SU-DHL-6 (cell line): ENCODE measurements around the gene C8G.

Experiments
- H2AFZ ChIP-seq: fragments of 200-600 bp; sonication (generic); 2 replicates; pipeline ENCODE4 v1.6.1; 2014; ENCODE audit warnings: low read depth, mild to moderate bottlenecking, moderate library complexity, mixed read lengths, antibody characterized with exemption, low read length; ENCODE audit not compliant: severe bottlenecking
- H3F3A ChIP-seq: fragments of 200-600 bp; shearing (Covaris generic); 2 replicates; pipeline ENCODE4 v1.6.0; 2016; ENCODE audit warnings: antibody characterized with exemption, mild to moderate bottlenecking; ENCODE audit not compliant: insufficient read depth
- H3K27ac ChIP-seq: fragments of 200-600 bp; sonication (generic); 2 replicates; pipeline ENCODE4 v1.5.1; 2016; ENCODE audit warnings: low read depth, mild to moderate bottlenecking, low read length, moderate library complexity, mixed read lengths
- H3K27me3 ChIP-seq: fragments of 200-600 bp; sonication (generic), shearing (Covaris generic); 2 replicates; pipeline ENCODE4 v1.6.0; 2014; ENCODE audit warnings: mild to moderate bottlenecking, low read length
- H3K36me3 ChIP-seq: fragments of 200-600 bp; sonication (generic); 2 replicates; pipeline ENCODE4 v1.6.1; 2014; ENCODE audit warnings: mild to moderate bottlenecking, low read length, mixed read lengths
- H3K4me2 ChIP-seq: fragments of 300-600, 200-600 bp; shearing (Covaris generic), sonication (generic); 2 replicates; pipeline ENCODE4 v1.6.0; 2014; ENCODE audit warnings: low read length, low read depth, mild to moderate bottlenecking; ENCODE audit not compliant: poor library complexity, severe bottlenecking
- H3K4me3 ChIP-seq: fragments of 200-600 bp; sonication (generic); 2 replicates; pipeline ENCODE4 v1.5.1; 2014; ENCODE audit warnings: antibody characterized with exemption, low read length, mild to moderate bottlenecking, mixed read lengths; ENCODE audit not compliant: insufficient read depth, poor library complexity, severe bottlenecking
- H3K79me2 ChIP-seq: fragments of 200-600 bp; sonication (generic); 2 replicates; pipeline ENCODE4 v1.6.1; 2014; ENCODE audit warnings: mild to moderate bottlenecking, low read length, moderate library complexity; ENCODE audit not compliant: insufficient read depth
- H3K9ac ChIP-seq: fragments of 200-600 bp; sonication (generic); 2 replicates; pipeline ENCODE4 v1.7.0; 2014; ENCODE audit warnings: mild to moderate bottlenecking, low read length
- H3K9me2 ChIP-seq: fragments of 200-600 bp; sonication (generic); replicated peaks from 2 replicates; pipeline ENCODE4 v1.6.1; 2014; ENCODE audit warnings: low read length; ENCODE audit not compliant: insufficient read depth
- H3K9me3 ChIP-seq: fragments of 200-600 bp; sonication (generic); 2 replicates; pipeline ENCODE4 v1.6.1; 2014; ENCODE audit warnings: low read length, mixed read lengths; ENCODE audit not compliant: insufficient read depth
- H4K20me1 ChIP-seq: fragments of 200-600 bp; sonication (generic); 2 replicates; pipeline ENCODE4 v1.6.1; 2014; ENCODE audit warnings: low read depth, mild to moderate bottlenecking, antibody characterized with exemption, low read length, moderate library complexity, mixed read lengths
- EZH2phosphoT487 ChIP-seq: fragments of 200-600 bp; sonication (generic), shearing (Covaris generic); conservative IDR thresholded peaks from 2 replicates; pipeline ENCODE4 v1.6.1; 2018; ENCODE audit warnings: mild to moderate bottlenecking, antibody characterized with exemption, low read length, moderate library complexity, mixed read lengths
- TF ChIP-seq, protein P1 (sequence below): fragments of 200-600 bp; sonication (generic); IDR thresholded peaks from one replicate; pipeline ENCODE4 v1.5.1; 2017; ENCODE audit warnings: antibody characterized with exemption, mild to moderate bottlenecking, low read length, moderate library complexity; ENCODE audit not compliant: insufficient read depth, poor library complexity, severe bottlenecking

The C8G gene

DNA sequence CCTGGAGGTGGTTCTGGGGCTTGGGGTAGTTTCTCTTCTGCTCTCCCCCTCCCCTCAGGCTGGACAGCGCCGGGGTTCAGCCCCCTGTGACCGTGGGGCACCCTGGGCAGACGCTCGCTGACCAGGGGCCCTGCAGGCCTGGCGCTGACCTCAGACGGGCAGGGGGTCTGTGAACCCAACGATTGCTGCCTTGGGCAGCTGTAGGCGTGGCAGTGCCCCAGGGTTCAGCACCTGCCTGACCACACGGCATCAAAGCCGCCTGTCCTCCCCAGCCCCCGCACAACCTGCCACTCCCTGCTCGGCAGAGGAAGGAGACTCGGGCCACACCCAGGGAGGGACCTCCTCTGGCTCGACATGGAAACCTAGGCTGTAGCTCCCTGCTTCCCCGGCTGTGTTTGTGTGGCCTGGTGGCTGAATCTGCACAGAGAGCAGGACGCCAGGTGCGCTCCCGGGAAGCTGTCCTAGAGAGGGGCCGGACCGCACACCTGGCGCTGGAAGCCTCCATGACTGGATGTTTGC is 19.2 kb downstream of the C8G start:
- no peaks in the 10 kb centered on the region for H4K20me1 ChIP-seq
- no peaks in the 10 kb centered on the region for H3K36me3 ChIP-seq
- no peak overlapping the region for H3K4me3 ChIP-seq
- no peaks in the 10 kb centered on the region for H3K9me3 ChIP-seq
- H3K9ac ChIP-seq, result no peak overlapping the region
- H3F3A ChIP-seq, result no peaks in the 10 kb centered on the region
- no peak overlapping the region for H3K27ac ChIP-seq
- H3K79me2 ChIP-seq, result no peaks in the 10 kb centered on the region
- H3K4me2 ChIP-seq, result no peak overlapping the region
- no peak overlapping the region for H2AFZ ChIP-seq
- no peaks in the 10 kb centered on the region for H3K27me3 ChIP-seq
- no peaks in the 10 kb centered on the region for H3K9me2 ChIP-seq
- TF ChIP-seq, protein P1, sequence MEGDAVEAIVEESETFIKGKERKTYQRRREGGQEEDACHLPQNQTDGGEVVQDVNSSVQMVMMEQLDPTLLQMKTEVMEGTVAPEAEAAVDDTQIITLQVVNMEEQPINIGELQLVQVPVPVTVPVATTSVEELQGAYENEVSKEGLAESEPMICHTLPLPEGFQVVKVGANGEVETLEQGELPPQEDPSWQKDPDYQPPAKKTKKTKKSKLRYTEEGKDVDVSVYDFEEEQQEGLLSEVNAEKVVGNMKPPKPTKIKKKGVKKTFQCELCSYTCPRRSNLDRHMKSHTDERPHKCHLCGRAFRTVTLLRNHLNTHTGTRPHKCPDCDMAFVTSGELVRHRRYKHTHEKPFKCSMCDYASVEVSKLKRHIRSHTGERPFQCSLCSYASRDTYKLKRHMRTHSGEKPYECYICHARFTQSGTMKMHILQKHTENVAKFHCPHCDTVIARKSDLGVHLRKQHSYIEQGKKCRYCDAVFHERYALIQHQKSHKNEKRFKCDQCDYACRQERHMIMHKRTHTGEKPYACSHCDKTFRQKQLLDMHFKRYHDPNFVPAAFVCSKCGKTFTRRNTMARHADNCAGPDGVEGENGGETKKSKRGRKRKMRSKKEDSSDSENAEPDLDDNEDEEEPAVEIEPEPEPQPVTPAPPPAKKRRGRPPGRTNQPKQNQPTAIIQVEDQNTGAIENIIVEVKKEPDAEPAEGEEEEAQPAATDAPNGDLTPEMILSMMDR, result no peak
- TF ChIP-seq EZH2phosphoT487, result no peak

DNA sequence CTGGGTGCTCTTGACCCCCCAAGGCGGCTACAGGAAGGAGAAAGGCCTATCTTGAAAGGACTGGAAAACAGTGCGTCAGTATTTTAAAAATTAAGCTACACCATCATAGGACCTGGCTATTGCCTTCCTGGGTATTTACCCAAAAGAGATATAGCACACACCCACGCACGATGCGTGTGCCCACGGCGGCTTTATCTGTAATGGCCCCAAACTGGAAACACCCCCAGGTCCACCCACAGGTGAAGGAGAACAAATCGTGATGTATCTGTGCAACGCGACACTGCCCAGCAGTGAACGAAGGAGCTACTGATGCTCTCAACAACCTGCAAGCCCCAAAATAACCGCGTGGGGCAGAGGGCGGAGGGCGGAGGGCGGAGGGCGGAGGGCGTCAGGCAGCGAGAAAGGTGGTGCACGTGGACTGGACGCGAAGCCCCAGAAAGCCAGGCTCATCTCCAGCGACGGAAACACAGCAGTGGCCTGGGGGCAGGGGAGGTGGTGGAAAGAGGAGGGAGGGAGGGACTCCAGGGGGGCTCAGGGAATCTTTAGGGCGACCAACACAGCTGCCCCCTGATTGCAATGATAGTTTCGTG is 19.9 kb downstream of the C8G start:
- H3K79me2 ChIP-seq, result no peaks in the 10 kb centered on the region
- no peak overlapping the region for H2AFZ ChIP-seq
- no peaks in the 10 kb centered on the region for H3K9me2 ChIP-seq
- H4K20me1 ChIP-seq, result no peaks in the 10 kb centered on the region
- no peak overlapping the region for H3K4me3 ChIP-seq
- H3K36me3 ChIP-seq, result no peaks in the 10 kb centered on the region
- H3K9ac ChIP-seq, result no peak overlapping the region
- no peaks in the 10 kb centered on the region for H3K27me3 ChIP-seq
- H3K27ac ChIP-seq, result no peak overlapping the region
- no peaks in the 10 kb centered on the region for H3K9me3 ChIP-seq
- no peaks in the 10 kb centered on the region for H3F3A ChIP-seq
- H3K4me2 ChIP-seq, result no peak overlapping the region
- TF ChIP-seq, protein P1, result no peak
- TF ChIP-seq EZH2phosphoT487, result no peak

DNA sequence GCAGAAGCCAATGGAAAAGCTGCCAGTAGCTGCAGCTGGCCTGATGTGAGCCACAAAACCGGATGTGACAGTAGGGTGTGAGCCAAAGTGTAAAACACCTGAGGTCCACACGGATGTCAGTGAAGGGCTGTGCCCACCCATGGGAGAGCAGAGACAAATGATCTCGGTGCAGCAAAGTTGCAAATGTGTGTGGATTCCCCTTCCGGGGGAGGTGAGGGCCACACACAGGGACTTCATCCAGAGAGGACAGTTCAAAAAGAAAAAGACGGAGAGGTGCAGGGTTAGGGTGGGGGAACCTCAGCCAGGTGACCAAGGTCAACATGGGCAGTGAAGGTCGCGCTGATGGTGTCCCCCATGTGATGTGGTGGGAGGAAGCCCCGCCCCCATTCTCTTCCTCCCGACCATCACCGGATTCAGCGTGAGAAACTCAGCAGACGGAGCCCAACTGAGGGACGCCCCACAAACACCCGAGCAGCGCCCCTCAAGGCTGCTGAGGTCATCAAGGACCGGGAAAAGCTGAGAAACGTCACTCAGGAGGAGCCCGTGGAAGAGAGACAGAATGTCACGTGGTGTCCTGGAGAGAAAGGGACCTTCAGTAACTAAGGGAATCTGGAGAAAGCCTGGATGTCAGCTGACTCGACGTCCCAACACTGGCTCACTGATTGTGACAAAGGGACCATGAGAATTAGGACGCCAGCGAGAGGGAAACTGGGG is 20.9 kb downstream of the C8G start:
- Histone ChIP-seq H3K79me2 (no peaks in the 10 kb centered on the region), H3K4me2 (peak overlapping the region; percentile 37), H3K4me3 (no peak overlapping the region), H3K27me3 (no peaks in the 10 kb centered on the region), H3K9ac (no peak overlapping the region; the same call in 1 of the 2 replicates), H2AFZ (peak overlapping the region; percentile 54), H3F3A (no peaks in the 10 kb centered on the region), H4K20me1 (no peaks in the 10 kb centered on the region), H3K27ac (no peak overlapping the region), H3K9me2 (no peaks in the 10 kb centered on the region), H3K36me3 (no peaks in the 10 kb centered on the region), H3K9me3 (no peaks in the 10 kb centered on the region)
- 0 out of 2 replicates have a peak, but pooled peaks have one; percentile 69 for TF ChIP-seq EZH2phosphoT487
- TF ChIP-seq, protein P1, result no peak
